Left forelimb (tissue), 1 donor: ENCODE results near the gene ZBTB12.
A peak's percentile ranks its signal among the peaks of the same experiment; 100 is the strongest.
"Not testable (repeated sequence)": the region's sequence is repeated elsewhere in the genome, so short reads cannot be mapped to it uniquely, and the experiment has no call there.

Experiments
- DNase-seq: peaks from one replicate; pipeline ENCODE4 v3.0.0-alpha.2; 2018; ENCODE audit warnings: low spot score

Gene ZBTB12

GRCh38 chr6:31901953-31902643 lies at the start of gene ZBTB12:
Gene ZBTB12 (minus strand): TSS chr6:31902086. CDS start chr6:31901305, 781 bp downstream.
- peak; percentile 96 for DNase-seq

- DNase-seq: no peak
Measured at GRCh38 chr6:31949926-31950548, 48.2 kb upstream of the ZBTB12 start.

- DNase-seq: no peak
Measured at GRCh38 chr6:31948753-31949413, 47.0 kb upstream of the ZBTB12 start.

GRCh38 chr6:31948306-31948705 lies 46.4 kb upstream of the ZBTB12 start:
- DNase-seq: no peak

- no peak for DNase-seq
Measured at GRCh38 chr6:31947864-31948263, 46.0 kb upstream of the ZBTB12 start.

- no peak for DNase-seq
Measured at GRCh38 chr6:31947070-31947675, 45.3 kb upstream of the ZBTB12 start.

GRCh38 chr6:31946370-31946885 lies 44.5 kb upstream of the ZBTB12 start:
- no peak for DNase-seq

- no peak for DNase-seq
Measured at GRCh38 chr6:31945507-31946369, 43.9 kb upstream of the ZBTB12 start, which contains the start of gene CFB. Gene CFB (plus strand): TSS chr6:31946095. CDS start chr6:31946222, 127 bp downstream.

- DNase-seq: no peak
Measured at GRCh38 chr6:31945154-31945506, 43.2 kb upstream of the ZBTB12 start.

GRCh38 chr6:31943742-31944141 lies 41.9 kb upstream of the ZBTB12 start:
- DNase-seq: no peak

GRCh38 chr6:31940256-31940664 lies 38.4 kb upstream of the ZBTB12 start:
- no peak for DNase-seq

- no peak for DNase-seq
Measured at GRCh38 chr6:31935823-31936222, 33.9 kb upstream of the ZBTB12 start.

- no peak for DNase-seq
Measured at GRCh38 chr6:31935021-31935420, 33.1 kb upstream of the ZBTB12 start.

GRCh38 chr6:31933537-31933936 lies 31.7 kb upstream of the ZBTB12 start:
- no peak for DNase-seq

- DNase-seq: not testable (repeated sequence)
Measured at GRCh38 chr6:31932137-31932536, 30.3 kb upstream of the ZBTB12 start.

GRCh38 chr6:31930962-31931361 lies 29.1 kb upstream of the ZBTB12 start:
- DNase-seq: no peak

- no peak for DNase-seq
Measured at GRCh38 chr6:31928672-31928939, 26.7 kb upstream of the ZBTB12 start.

- DNase-seq: no peak
Measured at GRCh38 chr6:31927863-31928671, 26.2 kb upstream of the ZBTB12 start.

- no peak for DNase-seq
Measured at GRCh38 chr6:31927242-31927862, 25.5 kb upstream of the ZBTB12 start, which contains the start of gene C2. Gene C2 (plus strand): TSS chr6:31927717. CDS start chr6:31927753, 36 bp downstream.

GRCh38 chr6:31922942-31923341 lies 21.1 kb upstream of the ZBTB12 start:
- no peak for DNase-seq
